ENCODE data around the gene APOL1. TPM values are rescaled to one million over a fixed set of nuclear protein-coding genes. Genes with fewer than 3 reads are reported as not detected.
"Not testable (repeated sequence)": the region's sequence is repeated elsewhere in the genome, so short reads cannot be mapped to it uniquely, and the experiment has no call there.

The APOL1 gene
- total RNA-seq, 6 experiments from 2014 or later = 0.55 to 6.2 (median 4.9) TPM

DNA sequence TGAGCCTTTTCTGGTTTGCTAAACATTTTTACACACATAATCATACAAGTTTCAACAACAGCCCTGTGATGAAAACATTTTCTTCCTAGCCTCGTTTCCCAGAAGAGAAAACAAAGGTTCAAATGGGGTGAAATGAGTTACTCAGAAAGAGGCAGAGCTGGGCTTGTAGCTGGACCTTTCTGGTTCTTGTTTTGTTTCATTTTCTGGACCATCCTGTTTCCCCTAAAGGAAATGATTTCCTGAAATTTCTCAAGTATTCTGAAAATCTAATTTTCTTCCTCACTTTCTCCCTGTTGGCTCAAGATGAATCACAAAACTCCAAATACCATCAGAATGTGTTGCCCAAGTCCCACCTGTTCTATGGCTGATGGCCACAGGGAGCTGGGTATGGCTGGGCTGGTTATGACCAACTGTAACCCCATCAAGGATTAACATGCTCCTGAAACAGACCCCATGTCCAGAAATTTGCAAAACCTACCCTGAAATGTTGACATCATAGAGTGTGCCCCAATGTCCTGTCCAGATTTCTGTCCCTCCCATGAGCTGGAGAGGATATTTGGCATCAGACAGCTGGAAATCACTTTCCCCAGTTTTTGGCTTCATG lies 44.7 kb upstream of the APOL1 start:
- TF ChIP-seq, protein P1, sequence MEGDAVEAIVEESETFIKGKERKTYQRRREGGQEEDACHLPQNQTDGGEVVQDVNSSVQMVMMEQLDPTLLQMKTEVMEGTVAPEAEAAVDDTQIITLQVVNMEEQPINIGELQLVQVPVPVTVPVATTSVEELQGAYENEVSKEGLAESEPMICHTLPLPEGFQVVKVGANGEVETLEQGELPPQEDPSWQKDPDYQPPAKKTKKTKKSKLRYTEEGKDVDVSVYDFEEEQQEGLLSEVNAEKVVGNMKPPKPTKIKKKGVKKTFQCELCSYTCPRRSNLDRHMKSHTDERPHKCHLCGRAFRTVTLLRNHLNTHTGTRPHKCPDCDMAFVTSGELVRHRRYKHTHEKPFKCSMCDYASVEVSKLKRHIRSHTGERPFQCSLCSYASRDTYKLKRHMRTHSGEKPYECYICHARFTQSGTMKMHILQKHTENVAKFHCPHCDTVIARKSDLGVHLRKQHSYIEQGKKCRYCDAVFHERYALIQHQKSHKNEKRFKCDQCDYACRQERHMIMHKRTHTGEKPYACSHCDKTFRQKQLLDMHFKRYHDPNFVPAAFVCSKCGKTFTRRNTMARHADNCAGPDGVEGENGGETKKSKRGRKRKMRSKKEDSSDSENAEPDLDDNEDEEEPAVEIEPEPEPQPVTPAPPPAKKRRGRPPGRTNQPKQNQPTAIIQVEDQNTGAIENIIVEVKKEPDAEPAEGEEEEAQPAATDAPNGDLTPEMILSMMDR (IDR thresholded peaks at IDR 0.05) = no peak
- no peak overlapping the region for H3K27ac Mint-ChIP-seq
- H3K4me1 Mint-ChIP-seq (ENCODE audit: low read depth) = no peaks in the 10 kb centered on the region
- H3K4me3 Mint-ChIP-seq = no peak overlapping the region
- peaks cover 50% of the 10 kb centered on the region for H3K27me3 Mint-ChIP-seq (ENCODE audit: insufficient read depth)
- no peak for DNase-seq
- peaks cover 6% of the 10 kb centered on the region for H3K36me3 Mint-ChIP-seq (ENCODE audit: low read depth)
- peaks cover 15% of the 10 kb centered on the region for H3K9me3 Mint-ChIP-seq

DNA sequence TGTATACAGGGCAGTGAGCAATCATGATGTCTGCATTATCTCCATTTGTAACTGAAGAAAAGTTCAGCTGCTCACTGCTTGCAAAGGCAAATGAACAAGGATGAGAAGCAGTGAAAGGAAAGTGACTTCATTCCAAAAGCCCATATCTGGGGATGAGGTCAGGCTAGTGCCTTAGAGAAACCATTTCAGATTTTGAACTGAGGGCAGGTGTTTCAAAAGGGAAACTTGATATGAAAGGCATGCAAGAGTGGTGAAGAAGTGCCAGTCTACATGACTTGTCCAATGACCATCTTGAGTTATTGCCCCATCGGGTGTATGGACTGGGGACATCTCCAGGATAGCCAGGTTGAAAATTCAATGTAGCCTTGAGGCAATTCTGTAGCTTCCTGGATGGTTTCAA lies 44.0 kb upstream of the APOL1 start:
- peaks cover 54% of the 10 kb centered on the region for H3K27me3 Mint-ChIP-seq (ENCODE audit: insufficient read depth)
- TF ChIP-seq, protein P1 (IDR thresholded peaks at IDR 0.05) = no peak
- no peak for DNase-seq
- H3K4me3 Mint-ChIP-seq = no peak overlapping the region
- H3K9me3 Mint-ChIP-seq = peaks cover 15% of the 10 kb centered on the region
- H3K27ac Mint-ChIP-seq = no peak overlapping the region
- H3K36me3 Mint-ChIP-seq (ENCODE audit: low read depth) = peaks cover 6% of the 10 kb centered on the region
- no peaks in the 10 kb centered on the region for H3K4me1 Mint-ChIP-seq (ENCODE audit: low read depth)

DNA sequence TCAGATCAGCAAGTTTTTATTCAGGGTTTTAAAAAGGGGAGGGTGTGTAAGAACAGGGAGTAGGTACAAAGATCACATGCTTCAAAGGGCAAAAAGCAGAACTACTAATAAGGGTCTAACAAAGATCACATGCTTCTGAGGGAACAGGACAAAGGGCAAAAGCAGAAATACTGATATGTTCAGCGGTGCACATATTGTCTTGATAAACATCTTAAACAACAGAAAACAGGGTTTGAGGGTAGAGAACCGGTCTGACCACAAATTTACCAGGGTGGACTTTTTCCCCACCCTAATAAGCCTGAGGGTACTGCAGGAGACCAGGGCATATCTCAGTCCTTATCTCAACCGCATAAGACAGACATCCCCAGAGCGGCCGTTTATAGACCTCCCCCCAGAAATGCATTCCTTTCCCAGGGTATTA lies 43.4 kb upstream of the APOL1 start:
- not testable (repeated sequence) for DNase-seq; H3K4me3 Mint-ChIP-seq; H3K36me3 Mint-ChIP-seq (ENCODE audit: low read depth); H3K4me1 Mint-ChIP-seq (ENCODE audit: low read depth); H3K27ac Mint-ChIP-seq
- Mint-ChIP-seq H3K9me3 (peaks cover 15% of the 10 kb centered on the region), H3K27me3 (ENCODE audit: insufficient read depth) (peaks cover 56% of the 10 kb centered on the region)

DNA sequence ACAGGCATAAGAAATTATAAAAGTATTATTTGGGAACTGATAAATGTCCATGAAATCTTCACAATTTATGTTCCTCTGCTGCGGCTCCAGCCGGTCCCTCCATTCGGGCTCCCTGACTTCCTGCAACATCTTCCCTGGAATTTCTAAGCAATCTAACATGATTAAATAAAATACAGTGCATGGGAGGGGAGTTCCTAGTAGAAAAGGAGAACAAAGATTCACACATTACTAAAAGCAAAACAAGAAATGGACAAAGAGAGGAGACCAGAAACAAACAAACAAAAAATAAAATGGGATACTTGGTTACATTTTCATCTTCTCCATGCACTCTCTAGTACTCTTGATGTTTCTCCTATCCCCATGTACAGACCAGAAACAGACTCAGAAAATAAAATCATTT lies 42.7 kb upstream of the APOL1 start:
- no peaks in the 10 kb centered on the region for H3K4me1 Mint-ChIP-seq (ENCODE audit: low read depth)
- TF ChIP-seq, protein P1 (IDR thresholded peaks at IDR 0.05) = no peak
- peaks cover 6% of the 10 kb centered on the region for H3K36me3 Mint-ChIP-seq (ENCODE audit: low read depth)
- H3K27ac Mint-ChIP-seq = no peak overlapping the region
- DNase-seq = no peak
- H3K4me3 Mint-ChIP-seq = no peak overlapping the region
- H3K9me3 Mint-ChIP-seq = peaks cover 15% of the 10 kb centered on the region
- H3K27me3 Mint-ChIP-seq (ENCODE audit: insufficient read depth) = peaks cover 59% of the 10 kb centered on the region

DNA sequence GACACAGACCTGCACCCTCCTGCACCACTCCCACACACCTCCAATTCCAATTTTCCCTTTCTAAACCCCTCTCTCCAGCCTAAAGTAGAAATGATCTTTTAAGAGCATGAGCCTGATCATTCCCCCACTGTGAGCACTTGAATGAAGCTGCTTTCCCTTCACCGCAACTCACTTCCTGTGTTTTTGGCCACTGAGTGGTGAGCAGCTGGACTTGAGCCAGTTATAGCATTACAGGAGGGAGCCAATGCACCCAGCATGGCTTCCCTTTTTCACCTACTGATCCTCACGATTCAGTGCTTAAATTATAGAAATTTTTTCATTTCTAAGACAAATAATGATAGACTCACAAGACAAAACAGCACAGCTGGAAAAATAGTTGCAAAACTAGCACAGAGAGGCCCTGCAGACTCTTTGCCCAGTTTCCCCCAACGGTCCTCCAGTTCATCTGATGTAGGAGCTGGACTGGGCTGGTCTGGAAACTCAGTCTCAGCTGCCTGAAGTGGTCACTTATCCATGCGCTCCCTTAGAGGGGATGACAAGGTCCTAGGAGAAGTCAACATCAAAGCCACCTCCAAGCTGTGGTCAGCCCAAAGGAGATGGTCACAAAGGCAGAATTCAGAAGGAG lies 41.6 kb upstream of the APOL1 start:
- H3K4me3 Mint-ChIP-seq = no peak overlapping the region
- H3K27ac Mint-ChIP-seq = no peak overlapping the region
- TF ChIP-seq, protein P1 (IDR thresholded peaks at IDR 0.05) = no peak
- DNase-seq = no peak
- H3K27me3 Mint-ChIP-seq (ENCODE audit: insufficient read depth) = peaks cover 61% of the 10 kb centered on the region
- H3K9me3 Mint-ChIP-seq = peaks cover 15% of the 10 kb centered on the region
- H3K36me3 Mint-ChIP-seq (ENCODE audit: low read depth) = peaks cover 6% of the 10 kb centered on the region
- no peaks in the 10 kb centered on the region for H3K4me1 Mint-ChIP-seq (ENCODE audit: low read depth)

DNA sequence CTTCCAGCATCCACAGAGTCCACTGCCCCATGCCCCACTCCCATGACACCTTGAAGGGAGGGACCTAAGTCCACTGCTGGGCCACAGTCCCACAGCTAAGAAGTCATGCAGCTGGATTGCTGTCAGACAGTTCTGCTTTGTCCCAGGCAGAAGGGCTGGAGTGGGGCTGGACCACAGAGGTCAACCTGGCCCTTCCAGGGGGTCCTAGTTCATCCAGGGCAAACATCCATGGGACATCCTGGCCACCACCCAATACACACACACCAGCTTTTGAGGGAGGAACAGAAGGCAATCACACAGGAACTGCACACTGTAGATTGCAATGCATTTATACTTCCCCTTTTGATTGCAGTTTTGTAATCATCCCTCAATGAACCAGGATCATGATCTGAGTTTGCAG lies 40.0 kb upstream of the APOL1 start:
- TF ChIP-seq, protein P1 (IDR thresholded peaks at IDR 0.05) = no peak
- DNase-seq = no peak
- Mint-ChIP-seq H3K4me1 (ENCODE audit: low read depth) (no peaks in the 10 kb centered on the region), H3K9me3 (peaks cover 15% of the 10 kb centered on the region), H3K27me3 (ENCODE audit: insufficient read depth) (peaks cover 71% of the 10 kb centered on the region), H3K4me3 (no peak overlapping the region), H3K27ac (no peak overlapping the region), H3K36me3 (ENCODE audit: low read depth) (peaks cover 6% of the 10 kb centered on the region)
